Activated CD4-positive, alpha-beta T cell treated with anti-CD3 and anti-CD28 coated beads for 4 hours (primary cell): ENCODE measurements around the gene RNF34.
"Not testable (repeated sequence)": the region's sequence is repeated elsewhere in the genome, so short reads cannot be mapped to it uniquely, and the experiment has no call there.

Experiments
- DNase-seq, 2 donors: peaks; one replicate each; pipeline ENCODE4 v3.0.0-alpha.2; 2020

The RNF34 gene

DNA sequence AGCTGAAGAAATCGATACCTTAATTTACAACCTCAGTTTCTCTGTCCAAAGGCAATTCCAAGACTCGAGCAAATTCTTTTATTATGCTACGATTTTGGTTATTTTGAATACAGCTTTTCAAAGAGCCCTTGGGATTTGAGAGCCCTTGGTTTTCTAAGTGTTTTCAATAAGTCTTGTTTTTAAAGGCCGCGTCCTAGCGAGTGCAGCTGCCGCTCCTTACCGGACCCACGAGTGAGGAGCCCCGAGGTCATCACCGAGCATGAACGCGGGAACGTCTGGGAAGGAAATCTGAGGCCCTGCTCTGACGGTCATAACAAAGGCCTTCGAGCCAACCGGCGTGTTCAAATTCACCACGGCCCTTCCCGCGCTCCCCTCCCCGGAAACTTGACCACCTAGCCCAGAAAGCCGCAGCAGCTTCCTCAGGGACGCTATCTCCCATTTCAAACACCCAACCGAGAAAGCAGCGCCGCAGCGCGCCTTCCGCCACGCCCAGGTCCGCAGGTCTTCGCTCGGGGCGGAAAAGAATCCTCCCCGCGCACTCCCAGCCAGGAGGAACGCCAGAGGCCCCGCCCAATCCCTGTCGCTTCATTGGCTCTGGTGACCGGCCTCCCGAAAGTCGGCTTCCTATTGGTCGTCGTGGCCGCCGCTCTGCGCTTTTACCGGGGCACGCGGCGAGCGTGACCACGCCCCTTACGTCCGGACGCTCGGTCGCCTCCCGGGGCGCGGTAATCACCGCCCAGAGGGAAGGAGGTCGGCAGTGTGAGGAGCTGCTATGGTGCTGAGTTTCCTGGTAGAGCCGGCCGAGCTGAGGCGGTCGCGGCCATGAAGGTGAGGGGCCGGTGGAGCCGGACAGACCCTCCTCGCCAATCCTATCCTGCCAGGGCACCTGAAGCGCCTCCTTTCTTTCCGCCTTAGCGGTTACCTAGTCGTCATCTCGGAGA is at the start of gene RNF34:
RNF34 (plus strand) TSS at position 728 of the 941 bp plus-strand sequence; CDS start at position 823, 95 bp downstream.
- peak; percentile 98 for DNase-seq

- peak; percentile 88 to 90 for DNase-seq
Measured at GRCh38 chr12:121351820-121352681, 47.9 kb upstream of the RNF34 start, which contains the start of gene ANAPC5. ANAPC5 (minus strand) TSS chr12:121352411; CDS start chr12:121352340, 71 bp downstream.

- no peak for DNase-seq
Measured at GRCh38 chr12:121352682-121353018, 47.3 kb upstream of the RNF34 start.

DNA sequence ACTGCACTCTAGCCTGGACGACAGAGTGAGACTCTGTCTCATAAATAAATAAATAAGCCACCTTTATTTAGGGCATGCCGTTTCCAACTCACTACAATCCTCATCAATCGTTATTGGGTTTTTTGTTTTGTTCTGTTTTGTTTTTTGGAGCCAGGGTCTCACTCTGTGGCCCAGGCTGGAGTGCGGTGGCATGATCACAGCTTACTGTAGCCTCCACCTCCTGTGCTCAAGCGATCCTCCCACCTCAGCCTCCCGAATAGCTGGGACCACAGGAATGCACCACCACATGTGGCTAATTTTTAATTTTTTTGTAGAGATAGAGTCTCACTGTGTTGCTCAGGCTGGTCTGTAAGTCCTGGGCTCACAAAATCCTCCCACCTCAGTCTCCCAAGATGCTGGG is 44.1 kb upstream of the RNF34 start:
- DNase-seq, result no peak

GRCh38 chr12:121356657-121357056 is 43.3 kb upstream of the RNF34 start:
- no peak for DNase-seq

DNA sequence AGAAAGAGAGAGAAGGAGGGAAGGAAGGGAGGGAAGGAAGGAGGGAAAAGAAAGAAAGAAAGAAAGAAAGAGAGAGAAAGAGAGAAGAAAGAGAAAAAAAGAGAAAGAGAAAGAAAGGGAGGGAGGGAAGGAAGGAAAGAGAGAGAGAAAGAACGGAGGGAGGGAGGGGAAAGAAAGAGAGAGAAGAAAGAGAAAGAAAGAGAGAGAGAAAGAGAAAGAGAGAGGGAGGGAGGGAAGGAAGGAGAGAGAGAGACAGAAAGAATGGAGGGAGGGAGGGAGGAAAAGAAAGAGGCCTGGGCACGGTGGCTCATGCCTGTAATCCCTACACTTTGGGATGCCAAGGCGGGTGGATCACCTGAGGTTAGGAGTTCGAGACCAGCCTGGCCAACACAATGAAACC is 42.6 kb upstream of the RNF34 start:
- DNase-seq, result no peak

DNA sequence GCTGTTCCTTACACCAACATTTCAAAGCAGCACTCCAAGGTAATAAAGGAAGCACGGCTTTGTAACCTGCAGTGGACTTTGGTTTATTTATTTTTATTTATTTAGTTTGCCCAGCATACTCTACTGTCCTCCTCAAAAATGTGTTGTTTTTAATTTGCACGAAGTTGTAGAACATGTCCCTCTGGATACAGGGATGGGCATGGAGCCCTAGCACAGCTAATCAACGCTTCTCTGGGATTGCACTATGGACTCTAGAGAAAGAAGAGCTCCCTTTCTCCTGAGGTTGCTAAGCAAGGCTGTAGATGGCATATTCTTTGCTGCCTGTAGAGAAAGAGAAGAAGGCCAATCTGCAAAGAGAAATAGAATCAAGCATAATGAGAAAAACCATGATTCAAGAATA is 41.8 kb upstream of the RNF34 start:
- DNase-seq, result no peak

- no peak for DNase-seq
Measured at GRCh38 chr12:121364683-121365121, 35.2 kb upstream of the RNF34 start.

DNA sequence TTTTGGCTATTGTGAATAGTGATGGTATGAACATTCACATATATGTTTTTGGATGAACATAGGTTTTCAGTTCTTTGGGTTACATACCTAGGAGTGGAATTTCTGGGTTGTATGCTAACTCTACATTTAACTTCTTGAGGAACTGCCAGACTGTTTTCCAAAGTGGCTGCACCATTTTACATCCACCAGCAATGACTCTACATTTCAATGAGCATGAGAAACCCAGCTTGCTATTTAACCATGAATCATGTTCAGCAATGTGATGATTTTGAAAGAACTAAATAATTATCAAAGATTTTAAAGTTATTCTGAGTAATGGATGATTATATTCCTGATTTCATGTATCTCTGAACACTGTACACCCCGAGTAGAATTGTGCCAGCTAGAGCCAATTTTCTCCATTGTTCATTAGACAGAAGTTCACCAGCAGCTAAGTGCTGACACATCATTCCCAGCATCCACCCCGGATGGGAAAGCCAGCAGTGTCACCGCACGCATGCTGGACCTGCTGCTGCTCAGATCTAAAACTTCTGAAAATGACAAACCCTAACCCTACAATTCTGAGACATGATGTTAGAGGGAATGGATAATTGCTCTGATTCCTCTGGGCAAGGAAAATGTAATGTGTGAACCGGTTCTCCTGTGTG is 34.4 kb upstream of the RNF34 start:
- no peak for DNase-seq

DNA sequence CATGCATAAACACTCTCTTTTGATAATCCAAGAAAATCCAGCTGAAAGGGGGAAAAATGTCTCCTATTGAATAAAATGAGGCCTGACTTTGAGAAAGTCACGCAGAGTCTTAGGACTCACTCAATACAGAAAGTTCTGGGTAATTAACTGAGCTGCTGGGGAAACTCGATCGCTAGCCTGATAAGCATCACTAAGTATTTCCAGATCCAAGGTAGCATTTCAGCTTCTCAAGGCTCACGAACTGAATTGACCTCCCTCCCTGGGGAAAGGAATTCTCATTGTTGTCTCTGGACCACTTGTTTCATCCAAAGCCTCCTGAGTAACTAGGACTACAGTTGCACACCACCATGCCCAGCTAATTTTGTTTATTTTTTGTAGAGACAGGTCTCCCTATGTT is 33.9 kb upstream of the RNF34 start:
- DNase-seq, result no peak

GRCh38 chr12:121371404-121371803 is 28.5 kb upstream of the RNF34 start:
- DNase-seq, result no peak

DNA sequence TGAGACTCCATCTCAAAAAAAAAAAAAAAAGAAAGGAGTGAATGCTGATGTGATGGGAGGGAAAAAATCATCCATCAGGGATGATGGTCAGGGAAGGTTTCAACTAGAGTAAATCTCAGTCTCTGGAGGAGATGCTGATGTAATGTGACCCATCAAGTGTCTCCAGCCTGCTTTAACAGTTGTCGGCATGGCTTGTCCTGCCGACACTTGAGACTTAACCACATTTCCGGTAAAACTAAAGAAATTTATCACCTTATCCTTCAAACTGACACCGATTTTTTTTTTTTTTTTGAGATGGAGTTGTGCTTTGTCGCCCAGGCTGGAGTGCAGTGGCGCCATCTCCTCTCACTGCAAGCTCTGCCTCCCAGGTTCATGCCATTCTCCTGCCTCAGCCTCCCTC is 26.2 kb upstream of the RNF34 start:
- DNase-seq, result no peak

DNA sequence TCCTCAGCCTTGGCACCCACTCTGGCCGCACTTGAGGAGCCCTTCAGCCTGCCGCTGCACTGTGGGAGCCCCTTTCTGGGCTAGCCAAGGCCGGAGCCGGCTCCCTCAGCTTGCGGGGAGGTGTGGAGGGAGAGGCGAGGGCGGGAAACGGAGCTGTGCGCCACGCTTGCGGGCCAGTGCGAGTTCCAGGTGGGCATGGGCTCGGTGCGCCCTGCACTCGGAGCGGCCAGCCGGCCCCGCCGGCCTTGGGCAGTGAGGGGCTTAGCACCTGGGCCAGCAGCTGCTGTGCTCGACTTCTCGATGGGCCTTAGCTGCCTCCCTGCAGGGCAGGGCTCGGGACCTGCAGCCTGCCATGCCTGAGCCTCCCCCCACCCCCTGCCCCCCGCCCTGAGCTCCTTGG is 25.6 kb upstream of the RNF34 start:
- not testable (repeated sequence) for DNase-seq

DNA sequence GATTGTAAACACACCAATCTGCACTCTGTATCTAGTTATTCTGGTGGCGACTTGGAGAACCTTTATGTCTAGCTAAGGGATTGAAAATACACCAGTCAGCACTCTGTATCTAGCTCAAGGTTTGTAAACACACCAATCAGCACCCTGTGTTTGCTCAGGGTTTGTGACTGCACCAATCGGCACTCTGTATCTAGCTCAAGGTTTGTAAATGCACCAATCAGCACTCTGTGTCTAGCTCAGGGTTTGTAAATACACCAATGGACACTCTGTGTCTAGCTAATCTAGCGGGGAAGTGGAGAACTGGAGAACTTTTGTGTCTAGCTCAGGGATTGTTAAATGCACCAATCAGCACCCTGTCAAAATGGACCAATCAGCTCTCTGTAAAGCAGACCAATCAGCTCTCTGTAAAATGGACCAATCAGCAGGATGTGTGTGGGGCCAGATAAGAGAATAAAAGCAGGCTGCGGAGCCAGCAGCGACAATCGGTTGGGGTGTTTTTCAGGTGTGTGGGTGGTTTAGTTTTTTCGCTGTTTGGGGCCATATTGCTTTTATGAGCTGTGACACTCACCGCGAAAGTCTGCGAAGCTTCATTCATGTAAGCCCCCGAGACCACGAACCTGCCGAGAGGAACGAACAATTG is 24.9 kb upstream of the RNF34 start:
- DNase-seq, result not testable (repeated sequence)

GRCh38 chr12:121376754-121377697 is 22.9 kb upstream of the RNF34 start:
- no peak for DNase-seq

DNA sequence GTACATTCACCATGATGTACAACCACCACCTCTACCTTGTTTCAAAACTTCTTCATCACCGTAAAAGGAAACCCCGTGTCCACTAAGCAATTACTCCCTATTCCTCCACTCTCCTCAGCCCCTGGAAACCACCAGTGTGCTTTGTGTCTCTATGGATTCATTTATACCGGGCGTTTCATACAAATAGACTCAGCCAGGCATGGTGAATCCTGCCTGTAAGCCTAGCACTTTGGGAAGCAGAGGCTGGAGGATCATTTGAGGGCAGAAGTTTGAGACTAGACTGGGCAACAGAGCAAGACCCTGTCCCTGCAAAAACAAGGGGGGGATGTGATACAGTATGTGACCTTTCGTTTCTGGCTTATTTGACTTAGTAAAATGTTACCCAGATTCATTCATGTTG is 21.2 kb upstream of the RNF34 start:
- no peak for DNase-seq

DNA sequence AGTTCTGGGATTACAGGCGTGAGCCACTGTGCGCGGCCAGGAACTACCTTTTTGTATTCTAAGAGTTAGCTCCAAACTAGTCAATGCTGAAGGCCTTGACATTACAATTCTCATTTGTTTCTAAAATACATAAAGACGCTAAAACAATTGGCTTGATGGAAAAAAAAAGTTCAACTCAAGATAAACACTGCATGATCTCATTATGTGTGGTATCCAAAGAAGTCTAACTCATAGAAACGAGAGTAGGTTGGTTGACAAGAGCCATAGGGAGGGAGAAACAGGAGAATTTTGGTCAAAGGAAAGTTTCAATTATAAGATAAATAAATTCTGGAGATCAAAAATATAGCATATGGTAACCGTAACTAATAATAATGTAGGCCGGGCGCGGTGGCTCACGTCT is 20.0 kb upstream of the RNF34 start:
- no peak for DNase-seq

- no peak for DNase-seq
Measured at GRCh38 chr12:121383601-121384021, 16.3 kb upstream of the RNF34 start.

- not testable (repeated sequence) for DNase-seq
Measured at GRCh38 chr12:121384891-121385290, 15.0 kb upstream of the RNF34 start.

GRCh38 chr12:121388421-121388981 is 11.4 kb upstream of the RNF34 start:
- no peak for DNase-seq

DNA sequence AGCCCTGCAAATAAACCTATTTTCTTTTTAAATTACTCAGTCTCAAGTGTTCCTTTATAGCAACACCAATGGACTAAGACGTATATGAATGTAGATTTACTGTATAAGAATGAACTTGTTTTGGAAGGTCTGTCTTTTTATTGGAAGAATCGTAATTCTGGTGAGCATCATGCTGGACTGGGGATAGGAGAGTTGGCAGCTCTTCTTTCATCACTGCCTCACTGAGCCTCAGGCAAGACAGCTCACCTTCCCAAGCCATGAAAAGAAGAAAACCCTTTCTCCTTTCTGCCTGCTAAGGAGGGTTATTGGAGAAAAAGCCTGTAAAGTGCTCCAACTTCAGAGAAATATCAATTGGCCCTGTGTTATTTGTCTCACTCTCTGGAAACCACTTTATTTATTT is 9.1 kb upstream of the RNF34 start:
- no peak for DNase-seq
